GM18907 (cell line): ENCODE data around the gene AUP1.

Source experiments
- ATAC-seq: cut with Tn5 transposase; IDR thresholded peaks from one replicate; pipeline ENCODE4 v1.9.1; 2021; ENCODE audit warnings: mild to moderate bottlenecking, moderate library complexity; ENCODE audit not compliant: unreplicated experiment

AUP1 gene

DNA sequence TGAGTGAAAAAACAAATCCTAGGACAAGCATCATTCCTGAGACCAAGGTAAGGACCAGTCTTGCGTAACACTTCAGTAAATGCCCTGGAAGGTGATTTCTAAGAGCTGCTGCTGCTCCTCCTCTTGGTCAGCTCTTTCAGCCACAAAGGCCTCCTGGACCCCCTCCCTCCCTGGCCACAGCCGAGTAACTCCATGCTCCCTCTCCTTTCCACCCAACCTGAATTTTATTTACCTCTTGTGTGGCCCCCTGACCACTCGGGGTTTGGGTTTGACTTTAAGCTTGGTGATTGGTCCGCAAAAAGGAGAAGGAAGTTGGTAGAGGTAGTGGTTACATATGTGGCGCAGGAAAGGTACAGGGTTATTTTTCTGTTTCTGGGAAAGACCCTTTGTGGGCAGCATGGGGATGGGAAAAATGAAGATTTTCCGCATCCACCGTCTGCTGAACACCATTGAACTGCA, 9.4 kb upstream of the AUP1 start:
- peak; percentile 58 for ATAC-seq

DNA sequence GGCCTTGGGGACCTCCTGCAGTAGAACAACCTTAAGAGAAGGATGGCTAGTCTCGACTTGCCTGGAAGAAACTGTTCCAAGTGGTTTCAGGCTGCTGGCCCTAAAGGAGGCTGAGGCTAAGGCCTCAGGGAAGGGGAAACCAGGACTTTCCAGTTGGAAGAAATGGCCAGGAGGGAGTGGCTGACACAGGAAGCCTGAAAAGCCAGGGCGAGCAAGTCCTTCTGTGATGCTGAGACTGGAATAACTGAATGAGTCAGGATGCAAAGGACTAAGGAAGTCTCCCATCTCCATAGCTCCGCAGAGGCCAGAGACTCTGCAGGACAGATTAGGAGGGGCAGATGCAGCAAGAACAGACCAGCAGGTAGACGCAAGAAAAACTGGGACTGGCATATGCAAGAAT, 7.6 kb upstream of the AUP1 start:
- no peak for ATAC-seq

DNA sequence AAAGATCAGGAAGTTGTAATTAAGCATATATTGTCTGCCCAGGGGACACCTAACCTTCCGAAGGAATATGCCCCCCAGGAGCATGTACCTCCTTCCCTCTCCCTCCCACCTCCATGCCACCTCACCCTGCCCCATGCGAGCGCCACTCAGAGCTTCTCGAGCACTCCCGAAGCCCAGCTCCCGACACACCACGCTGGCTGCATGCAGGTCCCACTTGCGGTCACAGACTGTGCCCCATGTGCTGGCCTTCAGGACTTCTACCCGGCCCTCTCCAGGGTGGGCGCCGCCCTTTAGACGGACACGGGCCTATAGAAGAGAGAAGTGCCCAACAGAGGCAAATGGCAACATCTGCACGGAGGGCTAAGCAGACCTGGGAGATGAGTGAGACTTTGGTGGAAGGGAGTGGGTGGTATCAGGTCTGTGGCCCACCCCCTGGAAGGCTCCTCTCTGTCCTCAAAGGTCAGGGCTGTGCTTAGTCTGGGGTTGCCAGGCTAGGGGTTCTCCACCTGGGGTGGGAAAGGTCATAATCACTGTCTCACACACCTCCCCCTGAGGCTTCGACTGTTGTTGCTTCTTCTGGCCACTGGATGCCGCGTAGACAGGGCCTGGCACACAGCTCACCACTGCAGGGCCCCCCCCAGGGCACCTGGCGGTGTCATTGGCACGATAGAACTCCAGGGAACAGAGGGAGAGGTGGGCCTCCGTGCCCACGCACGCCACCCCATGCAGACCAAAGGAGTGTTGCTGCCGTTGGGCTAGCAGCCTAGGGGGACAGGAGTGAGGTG, 6.9 kb upstream of the AUP1 start:
- no peak for ATAC-seq

DNA sequence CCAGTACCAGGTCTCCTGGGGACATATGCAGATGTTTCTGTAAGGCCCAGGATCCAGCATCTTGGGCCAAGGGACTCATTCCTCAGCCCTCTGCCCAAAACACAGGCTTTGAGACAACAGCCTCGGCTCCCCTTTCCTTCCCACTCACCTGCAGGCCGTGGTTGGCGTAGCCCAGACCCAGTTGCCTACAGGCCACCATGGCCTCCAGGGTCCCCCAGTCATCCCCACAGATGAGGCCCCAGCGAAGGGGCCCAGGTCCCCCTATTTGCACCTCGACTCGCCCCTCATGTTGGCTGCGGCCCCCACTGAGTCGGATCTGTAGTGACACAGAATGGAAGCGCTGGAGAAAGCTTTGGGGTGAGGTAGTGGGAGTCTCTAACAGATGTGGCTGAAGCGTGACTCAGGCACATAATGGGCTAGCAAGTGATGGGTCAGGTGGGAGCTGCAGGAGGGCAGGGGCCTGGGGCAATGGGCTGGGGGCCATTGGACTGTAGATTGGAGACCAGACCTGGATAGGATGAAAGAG, 6.0 kb upstream of the AUP1 start:
- no peak for ATAC-seq

DNA sequence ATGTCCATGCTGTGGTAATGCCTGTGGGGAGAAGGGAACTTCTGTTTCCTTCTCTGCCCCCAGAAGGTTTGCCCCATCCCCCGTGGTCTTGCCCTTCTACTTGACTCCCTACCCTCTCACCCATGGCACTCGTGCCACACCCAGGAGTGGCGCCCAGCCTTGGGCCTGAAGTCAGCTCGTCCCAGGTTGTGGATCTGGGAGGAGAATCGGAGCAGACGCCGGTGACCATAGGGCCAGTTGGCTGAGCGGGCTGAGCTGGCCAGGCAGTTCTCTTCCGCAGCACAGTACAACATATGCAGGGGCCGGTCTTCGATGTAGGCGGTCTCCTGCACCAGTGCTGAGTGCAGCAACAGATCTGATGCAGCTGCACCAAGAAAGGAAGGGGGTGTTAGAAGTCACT, 4.9 kb upstream of the AUP1 start:
- ATAC-seq, result no peak

DNA sequence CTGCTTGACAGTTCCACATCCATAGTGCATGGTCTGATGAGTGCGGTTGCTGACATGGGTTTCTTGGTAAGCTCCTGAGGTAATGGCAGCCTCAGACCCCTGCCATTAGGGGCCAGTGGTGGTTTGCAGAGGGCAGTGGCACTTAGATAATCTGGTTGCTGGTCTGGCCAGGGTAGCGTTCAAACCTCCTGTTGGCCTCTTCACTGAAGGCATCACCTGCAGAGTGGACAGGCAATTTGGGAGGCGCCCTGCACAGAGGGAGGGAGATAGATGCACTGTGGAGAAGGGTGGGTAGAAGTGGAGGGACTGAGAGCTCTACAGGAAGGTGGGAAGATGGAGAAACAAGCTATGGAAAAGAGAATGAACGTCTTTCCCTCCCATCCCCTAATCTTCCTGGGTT, 4.0 kb upstream of the AUP1 start:
- ATAC-seq, result no peak

DNA sequence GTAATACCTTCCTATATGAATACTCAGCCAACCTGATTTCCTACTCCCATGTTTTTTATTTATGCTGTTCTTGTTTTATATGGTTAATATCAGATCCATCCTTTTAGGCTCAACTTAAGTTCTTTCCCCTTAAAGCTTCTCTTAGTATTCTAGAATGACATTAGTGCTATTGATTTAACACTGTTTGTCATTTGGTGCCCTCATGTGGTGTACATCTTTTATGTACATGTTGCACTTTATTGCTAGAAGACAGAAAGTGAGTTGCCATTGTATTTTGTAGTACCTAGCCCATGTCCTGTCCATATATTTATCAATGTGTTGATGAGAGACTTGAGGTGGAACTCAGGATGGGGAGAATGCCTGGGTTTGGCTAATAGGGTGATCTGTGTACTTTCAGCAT, 2.7 kb upstream of the AUP1 start:
- no peak for ATAC-seq

DNA sequence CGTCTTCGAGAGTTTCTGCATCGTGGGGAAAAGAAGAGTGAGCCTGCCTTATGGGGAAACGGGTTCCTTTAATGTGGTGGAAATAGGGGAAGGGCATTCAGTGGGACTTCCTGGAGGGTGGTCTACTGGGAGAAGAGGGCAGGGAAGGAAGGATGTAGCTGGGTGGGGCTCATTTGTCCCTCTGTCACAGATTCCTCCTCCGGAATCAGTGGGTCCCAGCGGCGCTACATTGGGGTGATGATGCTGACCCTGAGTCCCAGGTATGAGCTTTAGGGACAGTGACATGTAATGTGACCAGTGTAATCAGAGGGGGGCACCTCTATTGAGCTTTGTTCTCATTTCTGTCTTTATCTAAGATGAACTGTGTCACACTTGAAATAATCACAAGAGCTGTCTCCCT, 2.2 kb upstream of the AUP1 start:
- ATAC-seq, result no peak

DNA sequence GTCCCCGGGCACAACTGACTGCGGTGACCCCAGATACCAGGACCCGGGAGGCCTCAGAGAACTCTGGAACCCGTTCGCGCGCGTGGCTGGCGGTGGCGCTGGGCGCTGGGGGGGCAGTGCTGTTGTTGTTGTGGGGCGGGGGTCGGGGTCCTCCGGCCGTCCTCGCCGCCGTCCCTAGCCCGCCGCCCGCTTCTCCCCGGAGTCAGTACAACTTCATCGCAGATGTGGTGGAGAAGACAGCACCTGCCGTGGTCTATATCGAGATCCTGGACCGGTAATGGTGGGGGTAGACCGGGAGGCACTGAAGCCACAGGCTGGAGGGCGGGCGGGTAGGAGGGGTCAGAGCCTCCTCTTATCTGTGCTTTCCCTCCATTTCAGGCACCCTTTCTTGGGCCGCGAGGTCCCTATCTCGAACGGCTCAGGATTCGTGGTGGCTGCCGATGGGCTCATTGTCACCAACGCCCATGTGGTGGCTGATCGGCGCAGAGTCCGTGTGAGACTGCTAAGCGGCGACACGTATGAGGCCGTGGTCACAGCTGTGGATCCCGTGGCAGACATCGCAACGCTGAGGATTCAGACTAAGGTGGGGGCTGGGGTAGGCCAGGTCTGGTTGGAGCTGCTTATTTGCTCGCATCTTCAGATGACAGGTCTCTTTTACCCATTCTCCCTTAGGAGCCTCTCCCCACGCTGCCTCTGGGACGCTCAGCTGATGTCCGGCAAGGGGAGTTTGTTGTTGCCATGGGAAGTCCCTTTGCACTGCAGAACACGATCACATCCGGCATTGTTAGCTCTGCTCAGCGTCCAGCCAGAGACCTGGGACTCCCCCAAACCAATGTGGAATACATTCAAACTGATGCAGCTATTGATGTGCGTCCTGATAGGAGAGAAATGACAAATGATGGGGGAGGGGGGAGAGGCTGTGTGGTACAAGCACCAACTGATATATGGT, 1.0 kb upstream of the AUP1 start:
- peak; percentile 44 for ATAC-seq

DNA sequence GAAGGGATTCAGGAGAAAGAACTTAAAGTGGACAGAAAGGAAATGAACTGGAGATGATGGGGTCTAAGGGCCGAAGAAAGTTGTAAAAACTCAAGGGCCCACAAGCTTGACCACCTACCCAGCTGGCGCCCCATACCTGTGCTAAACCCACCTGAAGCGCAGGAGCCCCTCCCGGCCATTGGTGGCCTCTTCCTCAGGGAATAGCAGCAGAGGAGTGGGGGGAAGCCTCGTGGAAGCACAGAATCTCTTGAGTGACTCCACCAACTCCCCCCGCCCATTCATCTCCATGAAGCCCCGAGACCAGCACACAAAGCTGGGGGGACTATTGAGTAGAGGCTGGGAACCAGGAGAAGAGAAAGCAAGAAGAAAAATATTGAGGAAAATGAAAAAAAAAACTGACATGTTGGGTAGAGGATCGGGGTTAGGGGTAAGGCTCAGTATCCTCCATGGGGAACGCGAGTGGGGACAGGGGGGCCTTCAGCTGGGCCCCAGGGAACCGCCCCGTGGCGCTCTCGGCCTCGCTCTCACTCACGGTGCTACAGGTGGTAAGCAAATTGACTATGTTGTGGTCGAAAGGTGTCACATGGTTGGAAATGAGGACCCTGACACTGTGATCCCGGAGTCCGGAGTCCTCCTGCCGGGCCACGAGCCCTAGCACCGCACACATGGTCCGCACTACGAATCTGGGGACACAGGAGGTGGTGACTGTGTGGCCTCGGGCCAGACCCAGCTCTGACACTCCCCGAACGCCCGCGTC, 728 bp downstream of the AUP1 start:
- ATAC-seq, result peak; percentile 14

DNA sequence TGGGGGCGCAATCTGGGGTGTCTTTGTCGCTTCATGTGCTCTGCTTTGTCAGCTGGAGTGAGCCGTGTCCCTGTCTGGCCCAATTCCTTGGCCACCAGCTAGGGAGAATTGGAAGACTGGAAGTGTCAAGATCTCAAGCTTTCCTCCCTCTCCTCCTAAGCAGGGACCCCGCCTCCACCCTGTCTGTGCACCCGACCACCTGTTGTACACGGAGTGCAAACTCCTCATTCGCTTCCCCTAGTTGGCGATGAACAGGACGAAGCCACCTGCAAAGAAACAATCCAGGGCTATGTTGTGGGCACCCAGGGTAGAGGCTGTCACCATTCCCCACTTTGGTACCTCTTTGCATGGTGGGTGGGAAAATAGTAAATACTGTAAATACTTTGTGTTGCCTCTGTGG, 1.8 kb downstream of the AUP1 start:
- no peak for ATAC-seq

DNA sequence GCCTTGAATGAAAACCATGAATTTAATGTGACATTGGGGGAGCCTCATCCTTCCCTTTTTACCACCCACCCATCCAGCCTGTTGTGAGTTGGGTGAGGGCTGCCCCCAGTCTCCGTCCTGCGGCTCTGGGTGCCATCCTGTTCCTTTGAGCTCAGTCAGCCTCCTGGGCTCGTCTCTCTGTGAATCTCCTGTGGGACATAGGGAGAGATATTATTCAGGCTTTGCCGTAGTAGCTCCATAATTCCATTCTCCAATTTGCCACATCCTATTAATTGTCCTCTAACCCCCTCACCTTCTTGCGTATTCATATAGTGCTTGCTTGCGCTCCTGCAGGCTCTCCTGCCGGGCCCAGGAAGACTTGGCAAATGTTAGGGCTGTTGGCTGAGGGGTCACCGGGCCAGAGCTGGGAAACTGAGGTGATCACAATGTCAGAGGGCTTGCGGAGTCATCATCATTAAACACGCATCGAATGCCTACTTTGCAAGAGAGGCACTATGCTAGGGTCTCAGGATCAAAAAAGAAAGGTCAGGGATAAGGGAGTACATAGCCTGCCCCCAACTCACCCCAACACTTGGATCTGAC, 2.8 kb downstream of the AUP1 start:
- ATAC-seq, result no peak

DNA sequence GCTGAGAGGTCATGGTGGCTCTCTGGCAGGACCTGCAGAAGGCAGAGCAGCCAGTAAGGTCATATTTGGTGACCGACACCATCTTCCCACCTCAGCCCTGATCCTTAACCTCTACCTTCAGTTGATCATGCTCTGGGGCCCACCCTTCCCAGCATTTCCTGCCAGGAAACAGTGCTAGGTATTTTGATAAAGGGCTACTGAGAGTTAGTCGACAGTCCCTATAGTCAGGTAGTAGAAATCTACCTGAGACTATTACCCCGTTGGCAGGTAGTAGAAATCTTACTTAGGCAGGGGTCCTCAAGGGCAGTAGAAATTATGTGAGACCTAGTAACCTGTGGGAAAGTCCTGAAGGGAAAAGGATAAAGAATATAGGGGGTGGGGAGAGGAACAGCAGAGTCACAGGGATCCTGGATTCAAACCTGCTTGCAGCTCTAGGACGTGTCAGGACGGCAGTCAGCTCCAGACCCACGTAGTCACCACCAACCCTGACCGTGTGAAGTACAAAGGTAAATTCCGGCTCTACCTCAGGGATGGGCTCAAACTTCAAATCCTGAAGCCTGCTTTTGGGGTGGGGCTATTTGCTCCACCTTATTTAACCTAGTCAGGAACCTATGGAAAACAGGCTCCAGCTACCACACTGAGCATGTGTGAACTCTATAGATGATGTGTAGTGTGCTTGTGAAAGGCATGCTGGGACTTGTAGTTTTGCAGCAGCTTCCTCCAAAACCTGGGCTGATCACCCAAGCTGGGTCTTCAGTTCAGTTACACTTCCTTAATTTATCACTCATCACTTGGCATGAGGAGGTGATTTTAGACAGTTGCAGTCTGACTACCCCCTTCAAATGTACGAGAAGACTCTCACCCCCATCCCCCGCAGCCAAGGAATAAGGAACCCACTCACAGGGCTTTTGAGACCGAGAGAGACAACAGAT, 3.5 kb downstream of the AUP1 start, which contains the start of gene DQX1:
Gene DQX1 (minus strand): TSS at position 515 of the 932 bp plus-strand sequence. CDS start 502 bp downstream, at position 13.
- ATAC-seq, result no peak

DNA sequence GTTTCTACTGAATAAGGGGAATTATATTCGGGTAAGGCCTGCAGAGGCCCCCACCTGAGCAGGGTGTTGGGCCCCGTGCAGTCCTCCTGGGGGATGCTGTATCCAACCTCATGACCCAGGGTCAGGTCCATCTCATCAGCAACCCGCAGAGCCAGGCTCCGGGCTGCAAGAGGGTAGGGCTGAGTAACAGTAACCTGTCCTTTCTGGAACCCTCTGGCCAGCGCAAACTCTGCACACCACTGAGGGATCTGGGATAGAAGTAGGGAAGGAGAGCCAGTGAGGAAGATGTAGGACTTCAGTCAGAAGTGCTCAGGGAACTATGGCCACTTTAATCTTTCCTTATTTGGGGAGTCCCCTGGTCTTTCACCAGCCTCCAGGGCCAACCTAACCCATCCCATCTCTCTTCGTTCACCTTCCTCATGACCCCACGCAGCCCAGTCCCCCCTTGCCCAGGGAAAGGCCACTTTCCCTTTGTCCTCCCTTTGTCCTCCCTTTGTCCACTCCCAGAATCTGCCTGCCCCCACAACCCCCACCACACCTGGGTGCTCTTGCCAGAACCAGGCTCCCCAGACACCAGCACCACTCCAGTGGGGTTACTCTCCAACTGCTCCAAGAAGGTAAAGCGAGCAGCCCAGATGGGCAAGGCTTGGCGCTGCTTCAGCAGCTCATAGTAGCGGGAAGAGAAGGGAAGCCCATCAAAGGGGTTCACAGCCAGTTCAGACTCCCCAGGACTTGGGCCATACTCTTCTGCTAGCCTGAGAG, 4.4 kb downstream of the AUP1 start:
- ATAC-seq, result no peak

DNA sequence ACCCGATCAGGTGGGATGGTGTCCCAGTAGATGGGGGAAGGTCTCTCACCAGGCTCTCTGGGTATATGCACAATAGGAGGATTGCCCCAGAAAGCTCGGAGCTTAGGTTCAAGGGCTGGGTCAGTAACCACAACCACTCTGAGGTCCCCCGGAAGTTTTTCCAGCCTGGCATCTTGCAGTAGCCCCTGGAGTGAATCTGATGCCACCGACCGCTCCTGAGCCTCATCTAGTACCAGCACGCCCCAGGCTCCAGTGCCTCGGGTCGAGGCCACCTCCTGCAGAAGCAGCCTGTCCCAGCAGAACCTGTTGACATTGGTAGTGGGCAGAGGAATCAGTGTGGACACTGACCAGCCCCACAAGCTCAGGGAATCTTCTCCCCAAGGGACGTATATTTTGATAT, 5.5 kb downstream of the AUP1 start:
- no peak for ATAC-seq

DNA sequence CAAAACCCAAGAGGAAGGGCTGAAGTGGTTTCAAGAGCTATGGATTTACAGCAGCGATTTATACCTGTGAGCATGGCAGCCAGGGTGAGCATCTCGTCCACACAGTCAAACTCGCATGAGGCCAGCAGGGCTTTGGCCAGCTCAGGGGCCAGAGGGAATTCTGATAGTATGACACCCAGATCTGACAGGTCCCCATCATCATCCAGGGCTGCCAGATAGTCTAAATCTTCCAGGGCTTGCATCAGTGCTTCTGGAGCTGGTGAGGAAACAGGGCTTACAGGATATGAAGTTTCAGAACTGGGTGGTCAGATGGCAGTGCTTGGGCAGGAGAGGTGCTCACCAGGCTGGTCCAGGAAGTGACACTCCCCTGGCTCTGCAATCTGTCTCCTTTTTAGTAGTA, 7.0 kb downstream of the AUP1 start:
- no peak for ATAC-seq

DNA sequence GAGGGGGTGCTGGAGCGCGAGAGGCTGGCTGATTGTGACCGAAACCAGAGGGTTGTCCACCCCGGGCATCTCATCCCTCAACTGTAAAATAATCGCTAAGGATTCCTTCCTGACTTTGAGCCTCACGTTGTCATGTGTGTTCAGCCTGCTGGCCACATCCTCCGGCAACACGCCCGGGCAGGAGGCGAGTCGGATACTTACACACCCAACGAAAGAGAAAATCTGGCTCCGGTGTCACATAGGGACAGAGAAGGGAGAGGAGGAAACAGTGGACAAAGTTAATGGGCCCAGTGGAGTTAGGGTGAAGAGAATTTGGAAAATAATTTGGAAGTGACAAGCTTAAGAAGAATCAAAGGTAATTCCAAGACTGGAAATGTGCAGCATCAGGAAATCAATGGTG, 12.9 kb downstream of the AUP1 start:
- ATAC-seq, result no peak

DNA sequence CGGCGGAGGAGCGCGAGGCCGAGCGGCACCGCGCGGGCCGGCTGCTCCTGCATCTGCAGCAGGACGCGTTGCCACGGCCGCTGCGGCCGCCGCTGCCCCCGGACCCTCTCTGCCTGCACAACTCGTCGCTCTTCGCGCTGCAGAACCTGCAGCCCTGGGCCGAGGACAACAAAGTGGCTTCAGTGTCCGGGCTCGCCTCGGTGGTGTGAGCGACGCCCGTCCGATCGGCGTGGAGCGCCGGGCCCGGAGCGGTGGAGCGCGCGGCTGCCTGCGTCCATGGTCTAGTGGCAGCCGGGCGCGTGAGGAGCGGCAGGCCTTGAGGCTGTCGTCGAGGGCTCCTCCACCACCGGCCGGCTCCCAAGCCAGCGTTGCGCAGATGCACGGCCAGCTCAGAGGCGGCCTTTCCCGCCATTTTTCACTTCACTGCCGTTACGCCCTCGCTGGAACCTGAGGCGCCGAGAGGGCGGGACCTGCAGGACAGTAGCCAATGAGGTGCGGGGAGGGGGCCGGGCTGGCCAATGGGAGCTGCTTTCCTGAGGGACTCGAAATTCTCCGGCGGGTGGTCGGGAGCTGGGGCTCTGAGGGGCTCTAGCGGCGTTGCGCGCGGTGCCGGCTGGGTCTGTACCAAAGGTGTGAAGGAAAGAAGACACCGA, 13.4 kb downstream of the AUP1 start:
- peak; percentile 64 for ATAC-seq
